ENCODE measurements around the gene IRF8. TPM values are rescaled to one million over a fixed set of nuclear protein-coding genes. Genes with fewer than 3 reads are reported as not detected.

The IRF8 gene
- polyA plus RNA-seq, 1 of the 3 experiments (the other 2 are of a cell fraction), result not detected

DNA sequence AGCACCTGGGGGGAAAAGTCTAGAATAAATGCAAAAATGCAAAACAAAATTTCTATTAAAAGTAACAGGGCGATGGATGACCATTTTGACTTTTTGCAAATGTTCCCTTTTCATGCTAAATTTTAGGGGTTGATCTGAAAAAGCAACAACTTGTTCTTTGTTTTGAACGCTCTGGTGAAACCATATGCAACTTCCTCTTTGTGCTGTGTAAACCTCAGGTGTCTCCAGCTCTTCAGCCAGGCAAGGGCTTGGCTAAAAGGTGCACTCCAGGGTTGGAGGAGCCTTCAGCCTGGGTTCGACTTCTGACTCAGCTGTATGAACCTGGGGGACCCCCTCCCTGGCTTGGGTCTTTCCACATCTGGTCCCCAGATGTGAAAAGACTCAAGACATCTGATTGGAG is 9.5 kb downstream of the IRF8 start:
- Histone ChIP-seq H3K27ac (ENCODE audit: low read depth in 2 of 2, low read length in 1 of 2) (no peak overlapping the region), H3K36me3 (replicated peaks in 1 of 2; ENCODE audit: control insufficient read depth in 1 of 2, insufficient read depth in 2 of 2, low read length in 1 of 2) (no peaks in the 10 kb centered on the region), H3K27me3 (ENCODE audit: insufficient read depth) (peaks cover 89% of the 10 kb centered on the region), H3K9me2 (no peaks in the 10 kb centered on the region), H3K4me1 (ENCODE audit: control insufficient read depth in 1 of 2, insufficient read depth in 2 of 2, low read depth in 1 of 2, low read length in 1 of 2) (no peaks in the 10 kb centered on the region), H3K79me2 (ENCODE audit: insufficient read depth) (no peaks in the 10 kb centered on the region), H3K4me3 (ENCODE audit: low read depth in 2 of 2, low read length in 1 of 2) (no peak overlapping the region), H3K4me2 (no peak overlapping the region), H3K9me3 (no peaks in the 10 kb centered on the region; the same call in 1 of the 2 replicates), H4K20me1 (ENCODE audit: insufficient read depth) (no peaks in the 10 kb centered on the region), H3K9ac (no peak overlapping the region), H3F3A (replicated peaks; ENCODE audit: insufficient read depth) (no peaks in the 10 kb centered on the region), H2AFZ (ENCODE audit: low read depth) (no peak overlapping the region)
- TF ChIP-seq PBX3 (IDR thresholded peaks at IDR 0.05), result no peak
- no peak for TF ChIP-seq POLR2AphosphoS5 (IDR thresholded peaks at IDR 0.05; ENCODE audit: low read depth, low read length)
- DNase-seq, result no peak
- ChIA-PET POLR2A (no interaction called here), CTCF (no interaction called here)
- 11% methylated on average over 3 of the region's 3 CpGs for WGBS (ENCODE audit: low lambda C conversion rate)

GRCh38 chr16:85908889-85909589 is 10.1 kb downstream of the IRF8 start:
- WGBS (ENCODE audit: low lambda C conversion rate), result 16% methylated on average over 9 of the region's 10 CpGs
- H2AFZ ChIP-seq (ENCODE audit: low read depth), result no peak overlapping the region
- ChIA-PET POLR2A (no interaction called here), CTCF (no interaction called here)
- no peak overlapping the region for H3K9ac ChIP-seq
- TF ChIP-seq EP300 (IDR thresholded peaks at IDR 0.05; ENCODE audit: borderline replicate concordance in 1 of 2, low read depth in 1 of 2, low read length in 1 of 2) (no peak), RFX5 (IDR thresholded peaks at IDR 0.05; ENCODE audit: low read length) (no peak)
- H4K20me1 ChIP-seq (ENCODE audit: insufficient read depth), result no peaks in the 10 kb centered on the region
- no peak overlapping the region for H3K4me3 ChIP-seq (ENCODE audit: low read depth in 2 of 2, low read length in 1 of 2)
- no peak for DNase-seq
- H3K79me2 ChIP-seq (ENCODE audit: insufficient read depth), result no peaks in the 10 kb centered on the region
- no peaks in the 10 kb centered on the region for H3K4me1 ChIP-seq (ENCODE audit: control insufficient read depth in 1 of 2, insufficient read depth in 2 of 2, low read depth in 1 of 2, low read length in 1 of 2)
- H3K9me3 ChIP-seq, result no peaks in the 10 kb centered on the region; the same call in 1 of the 2 replicates
- no peak overlapping the region for H3K27ac ChIP-seq (ENCODE audit: low read depth in 2 of 2, low read length in 1 of 2)
- H3K9me2 ChIP-seq, result no peaks in the 10 kb centered on the region
- no peaks in the 10 kb centered on the region for H3F3A ChIP-seq (replicated peaks; ENCODE audit: insufficient read depth)
- H3K4me2 ChIP-seq, result no peak overlapping the region
- no peaks in the 10 kb centered on the region for H3K36me3 ChIP-seq (replicated peaks in 1 of 2; ENCODE audit: control insufficient read depth in 1 of 2, insufficient read depth in 2 of 2, low read length in 1 of 2)
- peaks cover 90% of the 10 kb centered on the region for H3K27me3 ChIP-seq (ENCODE audit: insufficient read depth)

GRCh38 chr16:85909932-85910853 is 11.2 kb downstream of the IRF8 start:
- Histone ChIP-seq H3K4me2 (no peak overlapping the region), H3K9me3 (no peaks in the 10 kb centered on the region; the same call in 1 of the 2 replicates), H3F3A (replicated peaks; ENCODE audit: insufficient read depth) (no peaks in the 10 kb centered on the region), H3K9me2 (no peaks in the 10 kb centered on the region), H3K27ac (ENCODE audit: low read depth in 2 of 2, low read length in 1 of 2) (no peak overlapping the region), H3K79me2 (ENCODE audit: insufficient read depth) (no peaks in the 10 kb centered on the region), H4K20me1 (ENCODE audit: insufficient read depth) (no peaks in the 10 kb centered on the region), H3K36me3 (replicated peaks in 1 of 2; ENCODE audit: control insufficient read depth in 1 of 2, insufficient read depth in 2 of 2, low read length in 1 of 2) (no peaks in the 10 kb centered on the region), H3K4me1 (ENCODE audit: control insufficient read depth in 1 of 2, insufficient read depth in 2 of 2, low read depth in 1 of 2, low read length in 1 of 2) (no peaks in the 10 kb centered on the region), H3K9ac (no peak overlapping the region), H2AFZ (ENCODE audit: low read depth) (no peak overlapping the region), H3K27me3 (ENCODE audit: insufficient read depth) (peaks cover 91% of the 10 kb centered on the region), H3K4me3 (ENCODE audit: low read depth in 2 of 2, low read length in 1 of 2) (no peak overlapping the region)
- TF ChIP-seq, protein P1, sequence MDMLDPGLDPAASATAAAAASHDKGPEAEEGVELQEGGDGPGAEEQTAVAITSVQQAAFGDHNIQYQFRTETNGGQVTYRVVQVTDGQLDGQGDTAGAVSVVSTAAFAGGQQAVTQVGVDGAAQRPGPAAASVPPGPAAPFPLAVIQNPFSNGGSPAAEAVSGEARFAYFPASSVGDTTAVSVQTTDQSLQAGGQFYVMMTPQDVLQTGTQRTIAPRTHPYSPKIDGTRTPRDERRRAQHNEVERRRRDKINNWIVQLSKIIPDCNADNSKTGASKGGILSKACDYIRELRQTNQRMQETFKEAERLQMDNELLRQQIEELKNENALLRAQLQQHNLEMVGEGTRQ (IDR thresholded peaks at IDR 0.05; ENCODE audit: borderline replicate concordance, low read depth, low read length), result no peak
- TF ChIP-seq SIN3A (IDR thresholded peaks at IDR 0.05; ENCODE audit: borderline replicate concordance, low read depth, low read length) (no peak), FOSL2 (IDR thresholded peaks at IDR 0.05; ENCODE audit: borderline replicate concordance, low read depth) (no peak), FOXM1 (IDR thresholded peaks at IDR 0.05; ENCODE audit: low read depth) (no peak), RCOR1 (IDR thresholded peaks at IDR 0.05; ENCODE audit: low read length) (no peak), USF1 (IDR thresholded peaks at IDR 0.05; ENCODE audit: borderline replicate concordance, low read depth) (no peak), EZH2phosphoT487 (IDR thresholded peaks at IDR 0.05; ENCODE audit: borderline replicate concordance, low read depth) (no peak)
- DNase-seq, result no peak
- ChIA-PET CTCF (no interaction called here), POLR2A (no interaction called here)
- WGBS (ENCODE audit: low lambda C conversion rate), result 19% methylated on average over 16 of the region's 17 CpGs

Measured in SK-N-SH (cell line).